Mucosa of rectum (tissue), 2 donors: Measurements from ENCODE around the gene NELL1.
"Not testable (repeated sequence)": the region's sequence is repeated elsewhere in the genome, so short reads cannot be mapped to it uniquely, and the experiment has no call there.

Experiments used
- H3K27ac ChIP-seq, 2 donors: one replicate each; pipeline ENCODE4 v1.7.0; 2013; ENCODE audit warnings: inconsistent platforms in 2 of 2, low read depth in 2 of 2, low read length in 2 of 2
- H3K27me3 ChIP-seq, 2 donors: one replicate each; pipeline ENCODE4 v1.7.0; 2013; ENCODE audit warnings: low read length in 2 of 2; ENCODE audit not compliant: control insufficient read depth in 2 of 2, insufficient read depth in 2 of 2
- H3K36me3 ChIP-seq, 2 donors: one replicate each; pipeline ENCODE4 v1.7.0; 2013; ENCODE audit warnings: low read length in 2 of 2; ENCODE audit not compliant: control insufficient read depth in 2 of 2, insufficient read depth in 2 of 2
- H3K4me1 ChIP-seq, 2 donors: one replicate each; pipeline ENCODE4 v1.7.0; 2013; ENCODE audit warnings: low read length in 2 of 2, mild to moderate bottlenecking in 1 of 2; ENCODE audit not compliant: control insufficient read depth in 2 of 2, insufficient read depth in 2 of 2
- H3K4me3 ChIP-seq, 2 donors: one replicate each; pipeline ENCODE4 v1.7.0; 2013; ENCODE audit warnings: low read length in 2 of 2
- H3K9ac ChIP-seq, 2 donors: one replicate each; pipeline ENCODE4 v1.7.0; 2013; ENCODE audit warnings: low read length in 2 of 2, low read depth in 1 of 2, mild to moderate bottlenecking in 1 of 2
- H3K9me3 ChIP-seq, 2 donors: one replicate each; pipeline ENCODE4 v1.7.0; 2013; ENCODE audit warnings: low read length in 2 of 2; ENCODE audit not compliant: control insufficient read depth in 2 of 2
- donor health status: healthy.
- donor health status: Normal muscosa, but diverticular disease.

The NELL1 gene

DNA sequence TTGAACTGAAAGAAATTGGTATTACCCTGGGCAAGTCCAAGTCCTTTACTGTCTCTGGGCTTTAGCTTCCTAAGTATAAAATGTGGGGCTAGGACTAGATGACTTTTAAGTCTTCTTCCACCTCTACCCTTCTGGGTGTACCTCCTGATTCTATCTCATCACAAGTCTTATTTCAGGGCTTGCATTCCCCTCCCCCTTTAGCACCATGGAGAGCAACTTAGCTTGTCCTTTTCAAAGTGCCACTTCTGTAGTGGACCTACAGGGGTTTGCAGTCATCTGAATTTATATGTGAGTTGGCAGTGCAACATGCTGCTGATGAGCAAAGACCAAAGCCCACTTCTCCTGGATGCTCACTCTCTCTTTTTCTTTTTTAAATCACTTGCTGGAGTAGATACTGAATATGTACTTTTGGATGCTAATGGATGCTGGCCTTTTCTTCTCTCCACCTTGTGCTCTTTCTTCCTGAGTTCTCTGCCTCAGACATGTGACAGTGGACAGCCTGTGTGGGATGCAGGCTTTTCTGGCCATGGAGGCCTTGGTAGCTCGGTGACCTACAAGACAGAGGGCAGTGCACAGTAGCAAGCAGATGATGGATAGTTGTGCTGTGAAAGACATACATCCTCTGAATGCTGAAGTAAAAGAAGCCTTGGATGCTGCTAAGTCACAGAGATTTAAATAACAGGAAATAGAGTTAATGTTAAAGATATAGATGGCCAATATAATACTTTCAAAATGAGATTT lies 185.0 kb downstream of the NELL1 start:
- peaks cover 0 to 3% of the 10 kb centered on the region in 2 donors for H3K9me3 ChIP-seq
- no peak overlapping the region for H3K27ac ChIP-seq
- no peaks in the 10 kb centered on the region for H3K27me3 ChIP-seq
- no peak overlapping the region for H3K4me3 ChIP-seq
- H3K4me1 ChIP-seq: no peaks in the 10 kb centered on the region
- no peaks in the 10 kb centered on the region for H3K36me3 ChIP-seq
- no peak overlapping the region for H3K9ac ChIP-seq

DNA sequence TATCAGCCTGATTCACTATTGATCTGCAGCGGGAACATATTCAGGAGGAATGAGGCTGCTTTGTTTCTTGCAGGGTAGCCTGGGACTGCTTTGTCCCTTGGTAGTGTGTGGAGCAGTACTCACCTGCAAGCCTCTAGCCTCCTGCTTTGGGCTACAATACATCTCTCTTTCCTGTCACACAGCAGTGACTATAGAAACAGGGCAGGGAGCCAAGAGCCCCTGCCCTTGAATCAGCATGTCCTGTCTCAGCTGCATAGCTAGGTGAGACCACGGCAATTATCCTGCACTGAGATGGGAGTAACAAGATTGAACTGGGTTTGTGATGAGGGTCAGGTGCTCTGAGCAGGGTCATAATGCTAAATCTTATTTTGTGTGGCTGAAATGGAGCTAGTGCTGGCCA lies 191.9 kb downstream of the NELL1 start:
- no peaks in the 10 kb centered on the region for H3K4me1 ChIP-seq
- H3K4me3 ChIP-seq: no peak overlapping the region
- H3K36me3 ChIP-seq: no peaks in the 10 kb centered on the region
- peaks cover 0 to 3% of the 10 kb centered on the region in 2 donors for H3K9me3 ChIP-seq
- no peak overlapping the region for H3K9ac ChIP-seq
- H3K27me3 ChIP-seq: no peaks in the 10 kb centered on the region
- H3K27ac ChIP-seq: no peak overlapping the region

GRCh38 chr11:20862263-20862662 lies 192.9 kb downstream of the NELL1 start:
- H3K27ac ChIP-seq, H3K9me3 ChIP-seq, H3K4me3 ChIP-seq, H3K4me1 ChIP-seq, H3K36me3 ChIP-seq, H3K9ac ChIP-seq, H3K27me3 ChIP-seq: not testable (repeated sequence)

- no peak overlapping the region for H3K4me3 ChIP-seq
Measured at GRCh38 chr11:20864628-20865027, 195.2 kb downstream of the NELL1 start.

GRCh38 chr11:20865161-20865560 lies 195.8 kb downstream of the NELL1 start:
- Histone ChIP-seq H3K27me3 (no peaks in the 10 kb centered on the region), H3K36me3 (no peaks in the 10 kb centered on the region), H3K4me3 (no peak overlapping the region), H3K4me1 (no peaks in the 10 kb centered on the region), H3K27ac (no peak overlapping the region), H3K9ac (no peak overlapping the region), H3K9me3 (no peaks in the 10 kb centered on the region)

More at GRCh38 chr11:20864628-20865027, 195.2 kb downstream of the NELL1 start:
- H3K9me3 ChIP-seq: no peaks in the 10 kb centered on the region
- H3K36me3 ChIP-seq: no peaks in the 10 kb centered on the region
- no peaks in the 10 kb centered on the region for H3K4me1 ChIP-seq
- no peak overlapping the region for H3K9ac ChIP-seq
- no peaks in the 10 kb centered on the region for H3K27me3 ChIP-seq
- H3K27ac ChIP-seq: no peak overlapping the region

DNA sequence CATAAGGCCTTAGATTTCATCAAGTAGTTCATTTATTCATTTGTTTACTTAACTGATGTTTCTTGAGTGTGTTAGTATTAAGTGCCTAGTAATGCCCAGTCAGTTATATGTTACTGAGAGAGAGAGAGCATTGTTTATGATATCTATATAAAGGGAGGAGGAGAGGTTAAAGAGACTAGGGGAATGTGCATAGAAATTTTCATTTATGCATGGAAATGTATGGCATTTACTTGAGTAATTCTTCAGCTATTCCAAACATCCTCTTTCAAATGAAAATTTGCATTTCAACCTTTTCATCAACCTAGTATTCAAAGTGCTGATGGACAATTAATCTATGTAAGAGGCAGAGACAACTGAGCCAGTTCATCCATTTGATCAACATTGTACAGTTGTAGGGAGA lies 199.7 kb downstream of the NELL1 start:
- no peaks in the 10 kb centered on the region for H3K9me3 ChIP-seq
- H3K4me3 ChIP-seq: no peak overlapping the region
- no peaks in the 10 kb centered on the region for H3K36me3 ChIP-seq
- no peaks in the 10 kb centered on the region for H3K4me1 ChIP-seq
- H3K9ac ChIP-seq: no peak overlapping the region
- H3K27me3 ChIP-seq: no peaks in the 10 kb centered on the region
- H3K27ac ChIP-seq: no peak overlapping the region

- Histone ChIP-seq H3K27ac (no peak overlapping the region), H3K4me1 (no peaks in the 10 kb centered on the region), H3K9ac (no peak overlapping the region), H3K4me3 (no peak overlapping the region), H3K9me3 (no peaks in the 10 kb centered on the region), H3K36me3 (no peaks in the 10 kb centered on the region), H3K27me3 (no peaks in the 10 kb centered on the region)
Measured at GRCh38 chr11:20873054-20873453, 203.7 kb downstream of the NELL1 start.

GRCh38 chr11:20874358-20874757 lies 205.0 kb downstream of the NELL1 start:
- Histone ChIP-seq H3K4me3 (no peak overlapping the region), H3K36me3 (no peaks in the 10 kb centered on the region), H3K27ac (no peak overlapping the region), H3K27me3 (no peaks in the 10 kb centered on the region), H3K9me3 (no peaks in the 10 kb centered on the region), H3K9ac (no peak overlapping the region), H3K4me1 (no peaks in the 10 kb centered on the region)

- Histone ChIP-seq H3K4me3 (no peak overlapping the region), H3K27ac (no peak overlapping the region), H3K9ac (no peak overlapping the region), H3K4me1 (no peaks in the 10 kb centered on the region), H3K9me3 (no peaks in the 10 kb centered on the region), H3K27me3 (no peaks in the 10 kb centered on the region), H3K36me3 (no peaks in the 10 kb centered on the region)
Measured at GRCh38 chr11:20875889-20876288, 206.5 kb downstream of the NELL1 start.

- no peaks in the 10 kb centered on the region for H3K27me3 ChIP-seq
- H3K9ac ChIP-seq: no peak overlapping the region
- H3K4me3 ChIP-seq: no peak overlapping the region
Measured at GRCh38 chr11:20876738-20877137, 207.4 kb downstream of the NELL1 start.

More at GRCh38 chr11:20876738-20877137, 207.4 kb downstream of the NELL1 start:
- Histone ChIP-seq H3K27ac (no peak overlapping the region), H3K4me1 (no peaks in the 10 kb centered on the region), H3K36me3 (no peaks in the 10 kb centered on the region), H3K9me3 (no peaks in the 10 kb centered on the region)
